Fibroblast of lung (primary cell): ENCODE results near the gene ADGRA3. TPM values are rescaled to one million over a fixed set of nuclear protein-coding genes. Genes with fewer than 3 reads are reported as not detected.

Source experiments
- DNase-seq, 2 donors: peaks; one replicate each; pipeline versions ENCODE4 v3.0.0 to v3.0.0-alpha.2; 2010; ENCODE audit warnings: low read depth in 2 of 2
- H2AFZ ChIP-seq: 2 replicates; pipeline ENCODE4 v1.5.1; 2012; ENCODE audit warnings: low read length, control low read depth, inconsistent platforms
- H3K27ac ChIP-seq: 2 replicates; pipeline ENCODE4 v1.5.1; 2011; ENCODE audit warnings: low read length, control low read depth; ENCODE audit not compliant: insufficient read depth
- H3K27me3 ChIP-seq: 2 replicates; pipeline ENCODE4 v1.5.1; 2011; ENCODE audit warnings: mild to moderate bottlenecking, low read length; ENCODE audit not compliant: control insufficient read depth, insufficient read depth
- H3K36me3 ChIP-seq: 2 replicates; pipeline ENCODE4 v1.5.1; 2011; ENCODE audit warnings: low read length; ENCODE audit not compliant: control insufficient read depth, insufficient read depth
- H3K4me1 ChIP-seq: 2 replicates; pipeline ENCODE4 v1.5.1; 2011; ENCODE audit warnings: low read length; ENCODE audit not compliant: control insufficient read depth, insufficient read depth; ENCODE audit errors: extremely low read depth
- H3K4me2 ChIP-seq: 2 replicates; pipeline ENCODE4 v1.5.1; 2011; ENCODE audit warnings: low read length, control low read depth; ENCODE audit not compliant: insufficient read depth; ENCODE audit errors: extremely low read depth
- H3K4me3 ChIP-seq, 4 experiments: fragments of 200-600 bp in 1 of 4; sonication (generic) in 1 of 4; replicated peaks in 1 of 4; 2 replicates each; pipeline ENCODE4 v1.5.1; 2011 to 2016; ENCODE audit warnings: low read length in 4 of 4, low read depth in 3 of 4, mild to moderate bottlenecking in 3 of 4, control low read depth in 2 of 4, inconsistent platforms in 1 of 4, mixed read lengths in 1 of 4; ENCODE audit not compliant: insufficient read depth in 1 of 4; ENCODE audit errors: control extremely low read depth in 1 of 4
- H3K79me2 ChIP-seq: 2 replicates; pipeline ENCODE4 v1.5.1; 2012; ENCODE audit warnings: mild to moderate bottlenecking, low read length, inconsistent platforms; ENCODE audit not compliant: control insufficient read depth, insufficient read depth
- H3K9ac ChIP-seq: 2 replicates; pipeline ENCODE4 v1.5.1; 2011; ENCODE audit warnings: mild to moderate bottlenecking, low read length, control low read depth; ENCODE audit not compliant: insufficient read depth
- H3K9me3 ChIP-seq: 2 replicates; pipeline ENCODE4 v1.5.1; 2012; ENCODE audit warnings: low read depth, low read length; ENCODE audit not compliant: control insufficient read depth, insufficient read depth
- H4K20me1 ChIP-seq: 2 replicates; pipeline ENCODE4 v1.5.1; 2011; ENCODE audit warnings: low read length; ENCODE audit not compliant: control insufficient read depth, insufficient read depth; ENCODE audit errors: extremely low read depth
- CTCF ChIP-seq, 2 donors: IDR thresholded peaks in 1 of 2; conservative IDR thresholded peaks in 1 of 2; 1 replicate in 1 of 2; 2 replicates in 1 of 2; pipeline ENCODE4 v1.5.1; 2011 to 2012; ENCODE audit warnings: low read length in 2 of 2, control low read depth in 1 of 2, inconsistent platforms in 1 of 2, low read depth in 1 of 2, mild to moderate bottlenecking in 1 of 2
- EZH2 ChIP-seq: IDR thresholded peaks from 2 replicates; pipeline ENCODE4 v1.5.1; 2012; ENCODE audit warnings: low read length, control low read depth, mild to moderate bottlenecking; ENCODE audit errors: missing control alignments
- polyA plus RNA-seq, 2 donors: library from polyadenylated mRNA; depleted of rRNA in 1 of 2; stranded (reverse) in 1 of 2; unstranded in 1 of 2; fragments of >200 nt; gene quantifications; 2 replicates each; pipeline ENCODE4 v1.2.1, GENCODE V29; 2011 to 2012; ENCODE audit warnings: missing spikeins in 1 of 2
- total RNA-seq: library from RNA; depleted of rRNA; stranded (reverse); fragments of >200 nt; gene quantifications from 2 replicates; pipeline ENCODE4 v1.2.1, GENCODE V29; 2014

Gene ADGRA3
- total and polyA plus RNA-seq, 2 donors (not counting 1 experiment from before 2014, with no cell fraction given) = 13.0 to 15.2 TPM

DNA sequence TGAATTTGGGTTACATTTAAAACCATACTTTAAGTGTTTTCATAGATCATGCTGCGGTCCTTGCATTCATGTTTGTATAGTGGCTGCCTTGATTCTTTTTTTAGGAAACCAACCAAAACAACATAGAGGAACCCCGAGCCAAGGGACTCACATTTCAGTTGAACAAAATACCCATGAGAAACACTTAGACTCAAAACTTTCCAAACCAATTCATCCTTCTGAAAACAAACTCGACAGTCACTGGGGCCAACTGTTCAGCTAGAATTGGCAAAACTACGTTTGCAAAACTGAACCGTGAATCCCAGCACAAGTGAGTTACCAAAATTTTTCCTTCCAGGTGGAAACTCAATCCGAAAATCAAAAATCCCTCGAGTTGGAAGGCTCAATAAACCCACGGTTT, 1.4 kb downstream of the ADGRA3 start:
- Histone ChIP-seq H3K27me3 (no peaks in the 10 kb centered on the region), H2AFZ (no peak overlapping the region), H4K20me1 (no peaks in the 10 kb centered on the region), H3K4me3 (peak overlapping the region; percentile 57 to 85 (median 70)), H3K27ac (peak overlapping the region; percentile 75), H3K4me1 (peaks cover 4% of the 10 kb centered on the region), H3K79me2 (peaks cover 27% of the 10 kb centered on the region), H3K9me3 (no peaks in the 10 kb centered on the region), H3K4me2 (peak overlapping the region; percentile 96), H3K9ac (peak overlapping the region; percentile 62), H3K36me3 (no peaks in the 10 kb centered on the region)
- TF ChIP-seq CTCF (conservative IDR thresholded peaks at IDR 0.05 in 1 of 2, IDR thresholded peaks at IDR 0.05 in 1 of 2; ENCODE audit: low read depth in 1 of 2, low read length in 2 of 2) (no peak), EZH2 (no peak)
- DNase-seq = peak in 1 of 2 donors; percentile 72

GRCh38 chr4:22514001-22514400, 1.9 kb downstream of the ADGRA3 start:
- Histone ChIP-seq H3K36me3 (no peaks in the 10 kb centered on the region), H3K27ac (peak overlapping the region; percentile 75), H4K20me1 (no peaks in the 10 kb centered on the region), H3K4me2 (peak overlapping the region; percentile 96), H3K4me3 (peak overlapping the region; percentile 57 to 85 (median 70)), H3K9me3 (no peaks in the 10 kb centered on the region), H3K9ac (no peak overlapping the region), H3K27me3 (no peaks in the 10 kb centered on the region), H2AFZ (no peak overlapping the region), H3K4me1 (peaks cover 4% of the 10 kb centered on the region), H3K79me2 (peaks cover 28% of the 10 kb centered on the region)
- no peak for TF ChIP-seq EZH2
- TF ChIP-seq CTCF (conservative IDR thresholded peaks at IDR 0.05 in 1 of 2, IDR thresholded peaks at IDR 0.05 in 1 of 2; ENCODE audit: low read depth in 1 of 2, low read length in 2 of 2) = no peak
- peak; percentile 87 to 92 for DNase-seq

- peaks cover 28% of the 10 kb centered on the region for H3K79me2 ChIP-seq
- H3K9ac ChIP-seq = no peak overlapping the region
- no peaks in the 10 kb centered on the region for H3K36me3 ChIP-seq
- H3K27me3 ChIP-seq = no peaks in the 10 kb centered on the region
- TF ChIP-seq EZH2 (no peak), CTCF (conservative IDR thresholded peaks at IDR 0.05 in 1 of 2, IDR thresholded peaks at IDR 0.05 in 1 of 2; ENCODE audit: low read depth in 1 of 2, low read length in 2 of 2) (no peak)
- DNase-seq = peak in 1 of 2 donors; percentile 43
- H3K27ac ChIP-seq = no peak overlapping the region
- no peak overlapping the region for H3K4me3 ChIP-seq
- no peaks in the 10 kb centered on the region for H3K9me3 ChIP-seq
- peaks cover 6% of the 10 kb centered on the region for H3K4me1 ChIP-seq
- no peaks in the 10 kb centered on the region for H4K20me1 ChIP-seq
- H2AFZ ChIP-seq = no peak overlapping the region
- H3K4me2 ChIP-seq = no peak overlapping the region
Observed at GRCh38 chr4:22512306-22512705, 3.6 kb downstream of the ADGRA3 start.
